Breast epithelium (tissue), 4 donors: ENCODE results near the gene ATRX. TPM values are rescaled to one million over a fixed set of nuclear protein-coding genes. Genes with fewer than 3 reads are reported as not detected.
"Not testable (repeated sequence)": the region's sequence is repeated elsewhere in the genome, so short reads cannot be mapped to it uniquely, and the experiment has no call there.

Experiments used
- DNase-seq, 2 donors: peaks; one replicate each; pipeline ENCODE4 v3.0.0-alpha.2; 2019; ENCODE audit warnings: low spot score in 2 of 2
- H3K27ac ChIP-seq, 2 donors: fragments of 200-600 bp; sonication (generic) in 1 of 2; one replicate each; pipeline ENCODE4 v1.5.1; 2016 to 2019; ENCODE audit warnings: mild to moderate bottlenecking in 1 of 2
- H3K27me3 ChIP-seq, 2 donors: fragments of 200-600 bp; sonication (generic) in 1 of 2; one replicate each; pipeline versions ENCODE4 v1.5.1 to v1.6.0; 2017 to 2019; ENCODE audit warnings: control low read depth in 1 of 2, mild to moderate bottlenecking in 1 of 2
- H3K36me3 ChIP-seq: fragments of 200-600 bp; one replicate; pipeline ENCODE4 v1.5.1; 2019
- H3K4me1 ChIP-seq, 2 donors: fragments of 200-600 bp; sonication (generic); one replicate each; pipeline ENCODE4 v1.5.1; 2016 to 2019; ENCODE audit warnings: control low read depth in 1 of 2
- H3K4me3 ChIP-seq, 3 donors: fragments of 200-600 bp; sonication (generic); 1 replicate in 2 of 3; 2 replicates in 1 of 3; pipeline ENCODE4 v1.5.1; 2016 to 2019; ENCODE audit warnings: mild to moderate bottlenecking in 3 of 3, moderate library complexity in 2 of 3
- H3K9me3 ChIP-seq, 2 donors: fragments of 200-600 bp; sonication (generic) in 1 of 2; one replicate each; pipeline ENCODE4 v1.5.1; 2016 to 2019; ENCODE audit warnings: control low read depth in 1 of 2
- POLR2A ChIP-seq: fragments of 450-650 bp; IDR thresholded peaks from one replicate; pipeline ENCODE4 v1.6.1; 2016; ENCODE audit warnings: antibody characterized with exemption, mild to moderate bottlenecking, moderate library complexity
- POLR2AphosphoS5 ChIP-seq, 3 donors: sonication (generic); formaldehyde crosslinking; IDR thresholded peaks; one replicate each; pipeline ENCODE4 v1.6.1; 2017; ENCODE audit warnings: antibody characterized with exemption in 3 of 3
- intact Hi-C: fragments of 100-400 bp; cut with DNase I; formaldehyde crosslinking; loops from one replicate; pipeline ENCODE4 v1.15.1; 2023; ENCODE audit warnings: low total_unique reads
- total RNA-seq, 3 donors: library from RNA; depleted of rRNA; stranded (reverse); fragments of >200 nt; gene quantifications; one replicate each; pipeline ENCODE4 v1.1.0, GENCODE V29; 2016
- TF ChIP-seq, protein P1 (sequence below), 3 donors: fragments of 450-650 bp; IDR thresholded peaks; one replicate each; pipeline ENCODE4 v1.5.1; 2016 to 2017; ENCODE audit warnings: antibody characterized with exemption in 3 of 3, mild to moderate bottlenecking in 3 of 3, moderate library complexity in 3 of 3

The ATRX gene
- total RNA-seq, 3 donors from 2014 or later = 87.1 to 137 (median 125) TPM

DNA sequence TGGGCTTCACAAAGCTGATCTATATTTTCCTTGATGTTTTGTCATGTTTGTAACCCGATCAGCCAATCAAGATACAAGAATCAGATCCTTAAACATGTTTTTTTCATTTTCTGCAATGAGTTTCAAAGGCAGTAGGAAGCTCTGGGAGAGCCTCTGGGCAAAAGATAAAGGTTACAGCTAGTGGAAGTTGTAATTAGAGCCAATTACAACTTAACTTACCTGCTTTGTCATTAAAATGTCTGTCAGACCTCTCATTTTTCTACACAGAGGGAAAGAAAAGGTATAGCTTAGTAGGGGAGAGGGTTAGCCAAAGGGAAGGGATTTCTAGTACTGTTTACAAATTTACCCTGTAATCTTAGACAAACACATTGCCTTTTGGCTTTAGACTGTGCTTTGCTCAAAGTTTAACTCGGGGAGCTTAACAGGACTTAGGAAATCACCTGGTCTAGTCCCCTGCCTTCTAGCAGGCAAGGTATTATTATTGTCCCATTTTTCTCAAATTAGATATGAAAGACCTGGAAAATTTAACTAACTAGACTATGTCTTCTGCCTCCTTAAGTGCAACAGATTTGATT lies 283.0 kb downstream of the ATRX start:
- TF ChIP-seq, protein P1, sequence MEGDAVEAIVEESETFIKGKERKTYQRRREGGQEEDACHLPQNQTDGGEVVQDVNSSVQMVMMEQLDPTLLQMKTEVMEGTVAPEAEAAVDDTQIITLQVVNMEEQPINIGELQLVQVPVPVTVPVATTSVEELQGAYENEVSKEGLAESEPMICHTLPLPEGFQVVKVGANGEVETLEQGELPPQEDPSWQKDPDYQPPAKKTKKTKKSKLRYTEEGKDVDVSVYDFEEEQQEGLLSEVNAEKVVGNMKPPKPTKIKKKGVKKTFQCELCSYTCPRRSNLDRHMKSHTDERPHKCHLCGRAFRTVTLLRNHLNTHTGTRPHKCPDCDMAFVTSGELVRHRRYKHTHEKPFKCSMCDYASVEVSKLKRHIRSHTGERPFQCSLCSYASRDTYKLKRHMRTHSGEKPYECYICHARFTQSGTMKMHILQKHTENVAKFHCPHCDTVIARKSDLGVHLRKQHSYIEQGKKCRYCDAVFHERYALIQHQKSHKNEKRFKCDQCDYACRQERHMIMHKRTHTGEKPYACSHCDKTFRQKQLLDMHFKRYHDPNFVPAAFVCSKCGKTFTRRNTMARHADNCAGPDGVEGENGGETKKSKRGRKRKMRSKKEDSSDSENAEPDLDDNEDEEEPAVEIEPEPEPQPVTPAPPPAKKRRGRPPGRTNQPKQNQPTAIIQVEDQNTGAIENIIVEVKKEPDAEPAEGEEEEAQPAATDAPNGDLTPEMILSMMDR (IDR thresholded peaks at IDR 0.05) = no peak
- TF ChIP-seq POLR2A (no peak), POLR2AphosphoS5 (IDR thresholded peaks at IDR 0.05) (no peak)
- intact Hi-C loops = no loop called here
- no peak overlapping the region for H3K4me3 ChIP-seq
- H3K36me3 ChIP-seq = no peaks in the 10 kb centered on the region
- no peak for DNase-seq
- H3K27me3 ChIP-seq = peaks cover 0 to 13% of the 10 kb centered on the region in 2 donors
- H3K27ac ChIP-seq = no peak overlapping the region
- no peaks in the 10 kb centered on the region for H3K4me1 ChIP-seq
- H3K9me3 ChIP-seq = no peaks in the 10 kb centered on the region

DNA sequence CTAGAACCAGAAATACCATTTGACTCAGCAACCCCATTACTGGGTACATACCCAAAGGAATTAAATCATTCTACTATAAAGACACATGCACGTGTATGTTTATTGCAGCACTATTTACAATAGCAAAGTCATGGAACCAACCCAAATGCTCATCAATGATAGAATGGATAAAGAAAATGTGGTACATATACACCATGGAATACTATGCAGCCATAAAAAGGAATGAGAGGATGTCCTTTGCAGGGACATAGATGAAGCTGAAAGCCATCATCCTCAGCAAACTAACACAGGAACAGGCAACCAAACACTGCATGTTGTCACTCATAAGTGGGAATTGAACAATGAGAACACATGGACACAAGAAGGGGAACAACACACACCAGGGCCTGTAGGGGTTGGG lies 285.9 kb downstream of the ATRX start:
- intact Hi-C loops, DNase-seq, H3K36me3 ChIP-seq, H3K9me3 ChIP-seq, H3K4me1 ChIP-seq, H3K4me3 ChIP-seq, H3K27ac ChIP-seq: not testable (repeated sequence)
- H3K27me3 ChIP-seq = peaks cover 0 to 15% of the 10 kb centered on the region in 2 donors

DNA sequence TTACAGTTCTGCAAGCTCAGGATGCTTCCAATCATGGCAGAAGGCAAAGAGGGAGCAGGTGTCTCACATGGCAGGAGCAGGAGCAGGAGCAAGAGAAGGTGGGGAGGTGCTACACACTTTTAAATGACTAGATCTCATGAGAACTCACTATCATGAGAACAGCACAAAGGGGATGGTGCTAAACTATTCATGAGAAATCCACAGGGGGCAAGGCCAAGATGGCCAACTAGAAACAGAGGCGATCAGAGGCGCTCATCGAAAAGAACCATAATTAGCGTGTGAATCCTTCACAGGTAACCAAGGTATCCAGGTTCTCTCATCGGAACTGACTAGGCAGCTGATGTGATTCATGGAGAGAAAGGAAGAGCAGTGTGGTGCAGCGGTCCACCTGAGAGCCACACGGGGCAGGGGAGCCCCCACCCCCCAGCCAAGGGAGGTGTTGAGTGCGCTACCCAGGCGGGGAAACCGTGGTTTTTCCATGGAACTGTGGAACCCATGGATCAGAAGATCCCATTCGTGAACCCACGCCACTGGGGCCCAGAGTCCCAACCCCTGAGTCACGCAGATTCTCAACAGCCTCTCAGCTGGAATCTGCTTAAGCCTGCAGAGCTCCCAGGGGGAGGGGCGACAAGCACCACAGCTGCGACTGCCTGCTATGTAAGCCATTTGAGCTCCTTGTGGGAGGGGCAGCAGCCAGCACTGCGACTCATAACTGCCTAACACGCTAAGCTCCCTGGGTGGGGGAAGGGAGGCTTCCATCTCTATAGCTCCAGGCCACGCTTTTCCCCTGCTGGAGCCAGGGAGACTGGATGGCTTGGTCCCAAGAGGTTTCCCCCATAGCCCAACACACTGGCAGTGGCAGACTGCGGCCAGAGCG lies 292.1 kb downstream of the ATRX start:
- intact Hi-C loops = no loop called here
- H3K4me3 ChIP-seq = no peak overlapping the region
- no peaks in the 10 kb centered on the region for H3K4me1 ChIP-seq
- no peak overlapping the region for H3K27ac ChIP-seq
- peaks cover 0 to 21% of the 10 kb centered on the region in 2 donors for H3K27me3 ChIP-seq
- TF ChIP-seq, protein P1 (IDR thresholded peaks at IDR 0.05) = no peak
- TF ChIP-seq POLR2AphosphoS5 (IDR thresholded peaks at IDR 0.05) (no peak), POLR2A (no peak)
- no peaks in the 10 kb centered on the region for H3K9me3 ChIP-seq
- no peak for DNase-seq
- H3K36me3 ChIP-seq = no peaks in the 10 kb centered on the region

DNA sequence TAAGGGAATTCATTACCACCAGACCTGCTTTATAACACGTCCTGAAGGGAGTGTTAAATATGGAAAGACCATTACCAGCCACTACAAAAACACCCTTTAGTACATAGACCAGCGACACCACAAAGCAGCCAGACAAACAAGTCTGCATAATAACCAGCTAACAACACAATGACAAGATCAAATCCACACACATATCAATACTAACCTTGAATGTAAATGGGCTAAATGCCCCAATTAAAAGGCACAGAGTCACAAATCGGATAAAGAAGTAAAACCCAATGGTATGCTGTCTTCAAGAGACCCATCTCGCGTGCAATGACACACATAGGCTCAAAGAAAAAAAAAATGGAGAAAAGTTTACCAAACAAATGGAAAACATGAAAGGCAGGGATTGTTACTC lies 302.0 kb downstream of the ATRX start:
- H3K36me3 ChIP-seq = no peaks in the 10 kb centered on the region
- H3K27ac ChIP-seq = no peak overlapping the region
- peaks cover 5 to 25% of the 10 kb centered on the region in 2 donors for H3K9me3 ChIP-seq
- intact Hi-C loops = no loop called here
- no peak overlapping the region for H3K4me3 ChIP-seq
- H3K4me1 ChIP-seq = no peaks in the 10 kb centered on the region
- no peak for DNase-seq
- no peak for TF ChIP-seq POLR2A
- TF ChIP-seq POLR2AphosphoS5 (IDR thresholded peaks at IDR 0.05) = no peak
- TF ChIP-seq, protein P1 (IDR thresholded peaks at IDR 0.05) = no peak
- peaks cover 0 to 12% of the 10 kb centered on the region in 2 donors for H3K27me3 ChIP-seq

DNA sequence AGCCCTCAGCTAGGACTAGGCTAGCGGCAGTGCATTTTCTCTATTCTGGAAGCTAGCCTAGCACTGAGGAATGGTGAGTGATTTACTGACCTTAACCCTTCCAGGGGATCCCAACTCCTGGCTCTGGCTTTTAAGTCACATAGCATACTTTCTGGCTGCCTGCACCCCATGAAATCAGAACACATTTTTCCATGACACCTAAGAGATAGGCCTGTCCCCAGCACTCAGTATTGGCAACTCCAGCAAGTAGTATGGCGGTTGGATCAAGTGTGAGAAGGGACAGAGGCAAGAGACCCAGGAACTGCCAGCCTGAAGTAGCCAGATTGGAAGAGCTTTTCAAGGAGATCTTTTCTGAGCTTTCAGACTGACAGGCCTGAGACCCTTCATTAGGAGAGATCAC lies 330.6 kb downstream of the ATRX start:
- DNase-seq = no peak
- Histone ChIP-seq H3K9me3 (no peaks in the 10 kb centered on the region), H3K4me1 (no peaks in the 10 kb centered on the region), H3K4me3 (no peak overlapping the region), H3K27ac (no peak overlapping the region), H3K36me3 (no peaks in the 10 kb centered on the region), H3K27me3 (peaks cover 0 to 35% of the 10 kb centered on the region in 2 donors)
- intact Hi-C loops = no loop called here
- TF ChIP-seq, protein P1 (IDR thresholded peaks at IDR 0.05) = no peak
- no peak for TF ChIP-seq POLR2AphosphoS5 (IDR thresholded peaks at IDR 0.05)
- TF ChIP-seq POLR2A = no peak

Other genes starting within 250 kb of the ATRX start
- gene MAGT1, start 109.2 kb upstream of the ATRX start, total RNA-seq = 10 to 100 TPM; 38.4 to 55.9 (median 54.7) TPM
- gene COX7B, start 113.3 kb upstream of the ATRX start, total RNA-seq = 100 to 1,000 TPM; 219 to 412 (median 261) TPM
- gene ATP7A, start 124.5 kb upstream of the ATRX start, total RNA-seq = 10 to 100 TPM in 2 of 3 donors, 1 to 10 TPM in 1; 9.4 to 23.7 (median 16.4) TPM
- not detected for gene PGAM4, start 183.4 kb upstream of the ATRX start, total RNA-seq